GM20000 (cell line): Measurements from ENCODE around the gene KCNJ6.

Source experiments
- DNase-seq: peaks from one replicate; pipeline ENCODE4 v3.0.0; 2012; ENCODE audit warnings: low spot score
- TF ChIP-seq, protein P1 (sequence below): IDR thresholded peaks from 2 replicates; pipeline ENCODE4 v1.5.1; 2012; ENCODE audit warnings: mild to moderate bottlenecking, control low read depth; ENCODE audit errors: extremely low read depth, missing control alignments

The KCNJ6 gene

GRCh38 chr21:37833301-37833700 lies 83.0 kb downstream of the KCNJ6 start:
- DNase-seq, result no peak
- TF ChIP-seq, protein P1, sequence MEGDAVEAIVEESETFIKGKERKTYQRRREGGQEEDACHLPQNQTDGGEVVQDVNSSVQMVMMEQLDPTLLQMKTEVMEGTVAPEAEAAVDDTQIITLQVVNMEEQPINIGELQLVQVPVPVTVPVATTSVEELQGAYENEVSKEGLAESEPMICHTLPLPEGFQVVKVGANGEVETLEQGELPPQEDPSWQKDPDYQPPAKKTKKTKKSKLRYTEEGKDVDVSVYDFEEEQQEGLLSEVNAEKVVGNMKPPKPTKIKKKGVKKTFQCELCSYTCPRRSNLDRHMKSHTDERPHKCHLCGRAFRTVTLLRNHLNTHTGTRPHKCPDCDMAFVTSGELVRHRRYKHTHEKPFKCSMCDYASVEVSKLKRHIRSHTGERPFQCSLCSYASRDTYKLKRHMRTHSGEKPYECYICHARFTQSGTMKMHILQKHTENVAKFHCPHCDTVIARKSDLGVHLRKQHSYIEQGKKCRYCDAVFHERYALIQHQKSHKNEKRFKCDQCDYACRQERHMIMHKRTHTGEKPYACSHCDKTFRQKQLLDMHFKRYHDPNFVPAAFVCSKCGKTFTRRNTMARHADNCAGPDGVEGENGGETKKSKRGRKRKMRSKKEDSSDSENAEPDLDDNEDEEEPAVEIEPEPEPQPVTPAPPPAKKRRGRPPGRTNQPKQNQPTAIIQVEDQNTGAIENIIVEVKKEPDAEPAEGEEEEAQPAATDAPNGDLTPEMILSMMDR, result no peak

GRCh38 chr21:37829447-37829846 lies 86.8 kb downstream of the KCNJ6 start:
- no peak for DNase-seq
- TF ChIP-seq, protein P1, result no peak

- DNase-seq, result no peak
- TF ChIP-seq, protein P1, result no peak
Measured at GRCh38 chr21:37828991-37829390, 87.3 kb downstream of the KCNJ6 start.

DNA sequence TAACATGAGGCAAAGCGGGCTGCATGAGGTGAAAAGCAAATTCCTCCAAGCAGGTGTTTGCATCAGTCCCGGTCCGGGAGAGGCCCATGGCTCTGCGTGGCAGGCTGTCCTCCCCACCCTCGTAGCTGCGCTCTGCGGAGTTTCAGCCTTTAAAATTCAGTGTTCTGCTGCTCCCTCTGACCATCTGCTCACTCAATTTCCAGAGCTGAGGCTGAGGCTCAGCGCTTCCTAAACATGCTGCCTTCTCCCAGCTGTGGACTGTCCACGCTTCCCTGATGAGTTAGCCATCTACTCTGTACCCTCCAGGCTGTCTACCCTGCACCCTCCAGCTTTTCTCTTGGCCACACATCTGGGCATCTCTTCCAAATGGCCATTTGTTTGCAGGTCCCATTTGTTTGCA lies 87.7 kb downstream of the KCNJ6 start:
- no peak for DNase-seq
- TF ChIP-seq, protein P1, result no peak

GRCh38 chr21:37827913-37828312 lies 88.3 kb downstream of the KCNJ6 start:
- DNase-seq, result no peak
- TF ChIP-seq, protein P1, result no peak

DNA sequence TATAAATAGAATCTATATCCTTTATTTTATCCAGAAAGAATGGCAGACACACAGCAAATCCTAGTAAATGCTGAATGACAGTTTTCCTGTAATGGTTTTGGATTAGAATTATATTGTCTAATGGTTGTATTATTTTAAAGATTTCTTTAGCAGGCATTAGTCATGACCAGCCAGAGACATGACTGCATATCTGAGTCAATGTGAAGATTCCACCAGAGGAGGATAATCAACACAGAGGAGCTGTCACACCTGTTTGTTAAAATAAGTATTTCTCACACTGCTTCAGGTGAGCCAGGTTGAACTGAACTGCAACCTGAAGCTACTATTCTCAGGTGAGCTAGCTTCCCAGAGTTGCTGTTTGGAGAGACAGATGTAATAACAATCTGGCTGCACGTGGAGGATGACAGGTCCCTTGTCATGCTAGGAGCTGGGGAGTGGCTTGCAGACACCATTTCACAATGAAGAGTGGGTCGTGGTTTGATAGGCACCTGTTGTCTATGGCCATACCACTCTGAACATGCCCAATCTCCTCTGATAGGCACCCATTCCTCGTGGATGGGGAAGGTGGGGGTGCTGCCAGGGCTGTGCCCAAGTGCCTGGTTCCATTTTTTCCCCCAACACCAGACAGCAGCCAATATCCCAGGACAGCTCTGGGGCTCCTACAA lies 94.3 kb downstream of the KCNJ6 start:
- DNase-seq, result no peak
- TF ChIP-seq, protein P1, result no peak

GRCh38 chr21:37821092-37821491 lies 95.2 kb downstream of the KCNJ6 start:
- DNase-seq, result no peak
- TF ChIP-seq, protein P1, result no peak
